ENCODE measurements around the gene DNAI1. TPM values are rescaled to one million over a fixed set of nuclear protein-coding genes. Genes with fewer than 3 reads are reported as not detected.

The DNAI1 gene
- total RNA-seq, 2 experiments from 2014 or later = not detected

GRCh38 chr9:34512131-34513078 is 53.8 kb downstream of the DNAI1 start:
- Histone ChIP-seq H3K4me3 (ENCODE audit: low read length) (no peak overlapping the region), H3K9me3 (ENCODE audit: control insufficient read depth in 1 of 2, insufficient read depth in 1 of 2, low read length in 2 of 2) (no peaks in the 10 kb centered on the region), H3K27me3 (ENCODE audit: control insufficient read depth in 1 of 2, insufficient read depth in 2 of 2, low read length in 2 of 2) (no peaks in the 10 kb centered on the region), H3K4me1 (ENCODE audit: insufficient read depth, low read length) (no peaks in the 10 kb centered on the region), H3K27ac (ENCODE audit: low read depth in 1 of 2, low read length in 2 of 2) (no peak overlapping the region), H3K36me3 (ENCODE audit: insufficient read depth, low read length) (no peaks in the 10 kb centered on the region)
- Mint-ChIP-seq H3K27me3 (peaks cover 5% of the 10 kb centered on the region), H3K9me3 (no peaks in the 10 kb centered on the region), H3K4me1 (ENCODE audit: low read depth) (no peaks in the 10 kb centered on the region), H3K36me3 (ENCODE audit: low read depth) (no peaks in the 10 kb centered on the region), H3K27ac (no peak overlapping the region), H3K4me3 (no peak overlapping the region)
- ChIA-PET POLR2A (no interaction called here), CTCF (no interaction called here)
- no peak for TF ChIP-seq CTCF (IDR thresholded peaks at IDR 0.05)
- intact Hi-C loops (cut with DNase I, micrococcal nuclease) = no loop called here
- DNase-seq = no peak
- no peak for ATAC-seq (ENCODE audit: poor library complexity)

GRCh38 chr9:34513567-34514214 is 55.1 kb downstream of the DNAI1 start:
- POLR2A ChIA-PET = no interaction called here
- Mint-ChIP-seq H3K4me1 (ENCODE audit: low read depth) (no peaks in the 10 kb centered on the region), H3K9me3 (no peaks in the 10 kb centered on the region), H3K27me3 (peaks cover 5% of the 10 kb centered on the region), H3K36me3 (ENCODE audit: low read depth) (no peaks in the 10 kb centered on the region), H3K4me3 (no peak overlapping the region), H3K27ac (no peak overlapping the region)
- intact Hi-C loops (cut with DNase I, micrococcal nuclease) = no loop called here
- no peak for DNase-seq
- Histone ChIP-seq H3K4me3 (ENCODE audit: low read length) (no peak overlapping the region), H3K27me3 (ENCODE audit: control insufficient read depth in 1 of 2, insufficient read depth in 2 of 2, low read length in 2 of 2) (no peaks in the 10 kb centered on the region), H3K27ac (ENCODE audit: low read depth in 1 of 2, low read length in 2 of 2) (no peak overlapping the region), H3K36me3 (ENCODE audit: insufficient read depth, low read length) (no peaks in the 10 kb centered on the region), H3K9me3 (ENCODE audit: control insufficient read depth in 1 of 2, insufficient read depth in 1 of 2, low read length in 2 of 2) (no peaks in the 10 kb centered on the region), H3K4me1 (ENCODE audit: insufficient read depth, low read length) (no peaks in the 10 kb centered on the region)
- TF ChIP-seq CTCF (IDR thresholded peaks at IDR 0.05) = no peak
- CTCF ChIA-PET = no interaction called here
- ATAC-seq (ENCODE audit: poor library complexity) = no peak

GRCh38 chr9:34514401-34514800 is 55.8 kb downstream of the DNAI1 start:
- Mint-ChIP-seq H3K36me3 (ENCODE audit: low read depth) (no peaks in the 10 kb centered on the region), H3K27me3 (peaks cover 5% of the 10 kb centered on the region), H3K4me1 (ENCODE audit: low read depth) (no peaks in the 10 kb centered on the region), H3K9me3 (no peaks in the 10 kb centered on the region), H3K4me3 (no peak overlapping the region), H3K27ac (no peak overlapping the region)
- no peaks in the 10 kb centered on the region for H3K9me3 ChIP-seq (ENCODE audit: control insufficient read depth in 1 of 2, insufficient read depth in 1 of 2, low read length in 2 of 2)
- H3K4me1 ChIP-seq (ENCODE audit: insufficient read depth, low read length) = no peaks in the 10 kb centered on the region
- no peaks in the 10 kb centered on the region for H3K36me3 ChIP-seq (ENCODE audit: insufficient read depth, low read length)
- no peak overlapping the region for H3K27ac ChIP-seq (ENCODE audit: low read depth in 1 of 2, low read length in 2 of 2)
- no peak for TF ChIP-seq CTCF (IDR thresholded peaks at IDR 0.05)
- intact Hi-C loops (cut with DNase I, micrococcal nuclease) = no loop called here
- POLR2A ChIA-PET = no interaction called here
- H3K4me3 ChIP-seq (ENCODE audit: low read length) = no peak overlapping the region
- CTCF ChIA-PET = no interaction called here
- H3K27me3 ChIP-seq (ENCODE audit: control insufficient read depth in 1 of 2, insufficient read depth in 2 of 2, low read length in 2 of 2) = no peaks in the 10 kb centered on the region
- DNase-seq (no peak), ATAC-seq (ENCODE audit: poor library complexity) (no peak)

Measured in CD4-positive, alpha-beta T cell (primary cell).